Endothelial cell (in vitro differentiated cells): Measurements from ENCODE around the gene OR1F1. TPM values are rescaled to one million over a fixed set of nuclear protein-coding genes. Genes with fewer than 3 reads are reported as not detected.

Source experiments
- DNase-seq: peaks from one replicate; pipeline ENCODE4 v3.0.0; 2021; ENCODE audit warnings: low spot score
- H3K27ac Mint-ChIP-seq: one replicate; pipeline ENCODE4 v1.8.0; 2021; ENCODE audit warnings: mixed read lengths, inconsistent platforms; ENCODE audit not compliant: unreplicated experiment
- H3K27me3 Mint-ChIP-seq: one replicate; pipeline ENCODE4 v1.8.0; 2021; ENCODE audit warnings: mild to moderate bottlenecking, moderate library complexity, mixed read lengths, inconsistent platforms; ENCODE audit not compliant: unreplicated experiment
- H3K36me3 Mint-ChIP-seq: one replicate; pipeline ENCODE4 v1.8.0; 2021; ENCODE audit warnings: mild to moderate bottlenecking, low read depth, mixed read lengths, inconsistent platforms; ENCODE audit not compliant: unreplicated experiment
- H3K4me1 Mint-ChIP-seq: one replicate; pipeline ENCODE4 v1.8.0; 2021; ENCODE audit warnings: mild to moderate bottlenecking, mixed read lengths, inconsistent platforms; ENCODE audit not compliant: unreplicated experiment
- H3K4me3 Mint-ChIP-seq: one replicate; pipeline ENCODE4 v1.8.0; 2021; ENCODE audit warnings: mild to moderate bottlenecking, mixed read lengths, inconsistent platforms; ENCODE audit not compliant: unreplicated experiment
- H3K9me3 Mint-ChIP-seq: one replicate; pipeline ENCODE4 v1.8.0; 2021; ENCODE audit warnings: mixed read lengths, inconsistent platforms; ENCODE audit not compliant: unreplicated experiment
- CTCF ChIP-seq: fragments of 200-600 bp; sonication (generic); IDR thresholded peaks from one replicate; pipeline ENCODE4 v1.5.0; 2021; ENCODE audit warnings: antibody characterized with exemption; ENCODE audit not compliant: unreplicated experiment
- total RNA-seq: library from RNA; stranded (reverse); fragmentation: NEBNext Ultra II Directional; extraction: Animal tissue kit (Norgen Biotek cat#: 25700); gene quantifications from one replicate; pipeline ENCODE4 v1.2.1, GENCODE V29; 2021; ENCODE audit not compliant: unreplicated experiment

Gene OR1F1
- total RNA-seq, 1 donor from 2014 or later: not detected

DNA sequence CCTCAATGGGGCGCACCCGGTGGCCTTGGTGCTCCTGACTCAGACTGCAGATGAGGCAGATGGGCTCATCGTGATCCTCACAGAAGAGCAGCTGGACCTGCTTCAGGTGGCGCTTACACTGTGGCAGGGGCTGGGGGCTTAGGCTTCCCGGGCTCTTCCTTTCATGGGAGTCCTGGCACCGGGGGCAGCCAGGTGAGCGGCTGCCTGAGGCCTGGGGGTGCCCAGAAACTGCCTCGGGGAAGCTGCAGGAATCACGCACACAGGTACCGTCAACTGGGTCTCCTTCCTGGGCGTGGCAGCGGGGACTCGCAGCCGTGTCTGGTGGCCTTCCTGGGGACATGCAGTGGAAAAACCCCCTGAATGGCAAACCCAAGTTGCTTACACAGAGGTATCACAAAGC, 61.4 kb downstream of the OR1F1 start:
- no peak for TF ChIP-seq CTCF
- H3K4me3 Mint-ChIP-seq: no peak overlapping the region

GRCh38 chr16:3252967-3253366, 65.0 kb downstream of the OR1F1 start:
- Mint-ChIP-seq H3K27me3 (peaks cover 4% of the 10 kb centered on the region), H3K9me3 (peaks cover 3% of the 10 kb centered on the region), H3K4me1 (no peaks in the 10 kb centered on the region)

More for the DNA sequence above, 61.4 kb downstream of the OR1F1 start:
- peaks cover 6% of the 10 kb centered on the region for H3K27me3 Mint-ChIP-seq
- DNase-seq: no peak
- H3K4me1 Mint-ChIP-seq: no peaks in the 10 kb centered on the region
- peaks cover 10% of the 10 kb centered on the region for H3K36me3 Mint-ChIP-seq
- peaks cover 13% of the 10 kb centered on the region for H3K9me3 Mint-ChIP-seq
- no peak overlapping the region for H3K27ac Mint-ChIP-seq

DNA sequence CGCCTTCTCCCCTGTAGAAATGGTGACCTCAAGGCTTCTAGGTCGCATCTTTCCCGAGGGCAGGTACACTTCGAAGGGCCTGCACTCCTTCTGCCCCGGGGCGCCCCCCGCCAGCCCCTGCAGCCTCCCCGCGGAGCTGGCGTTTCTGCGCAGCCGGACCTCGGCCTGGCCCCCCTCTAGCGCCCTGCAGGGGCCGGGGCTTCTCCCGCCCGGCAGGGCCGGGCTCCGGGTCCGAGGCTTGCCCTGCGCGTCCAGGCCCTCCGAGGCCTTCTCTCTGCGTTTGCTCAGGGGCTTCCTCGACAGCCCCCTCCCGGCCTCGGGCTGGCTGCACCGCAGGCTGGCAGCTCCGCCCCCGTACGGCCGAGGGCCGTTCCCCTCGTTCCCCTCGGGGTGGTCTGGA, 66.3 kb downstream of the OR1F1 start:
- H3K9me3 Mint-ChIP-seq: peaks cover 3% of the 10 kb centered on the region
- H3K4me1 Mint-ChIP-seq: no peaks in the 10 kb centered on the region
- no peak overlapping the region for H3K4me3 Mint-ChIP-seq
- TF ChIP-seq CTCF: no peak
- H3K36me3 Mint-ChIP-seq: no peaks in the 10 kb centered on the region
- no peak for DNase-seq
- no peak overlapping the region for H3K27ac Mint-ChIP-seq
- H3K27me3 Mint-ChIP-seq: peaks cover 6% of the 10 kb centered on the region

More at GRCh38 chr16:3252967-3253366, 65.0 kb downstream of the OR1F1 start:
- TF ChIP-seq CTCF: no peak
- no peak for DNase-seq
- no peak overlapping the region for H3K4me3 Mint-ChIP-seq
- no peak overlapping the region for H3K27ac Mint-ChIP-seq
- H3K36me3 Mint-ChIP-seq: no peaks in the 10 kb centered on the region

Other genes starting within 250 kb of the OR1F1 start
- not detected for gene KREMEN2, start 223.9 kb upstream of the OR1F1 start, total RNA-seq
- 11.8 TPM for gene PAQR4, start 218.9 kb upstream of the OR1F1 start, total RNA-seq
- gene PKMYT1, start 207.8 kb upstream of the OR1F1 start, total RNA-seq: 12.2 TPM
- not detected for gene CLDN9, start 175.3 kb upstream of the OR1F1 start, total RNA-seq
- gene CLDN6, start 170.0 kb upstream of the OR1F1 start, total RNA-seq: 33.0 TPM
- 3.0 TPM for gene TNFRSF12A, start 167.8 kb upstream of the OR1F1 start, total RNA-seq
- 28.7 TPM for gene HCFC1R1, start 164.3 kb upstream of the OR1F1 start, total RNA-seq
- 22.9 TPM for gene THOC6, start 164.2 kb upstream of the OR1F1 start, total RNA-seq
- 0.13 TPM for gene BICDL2, start 151.3 kb upstream of the OR1F1 start, total RNA-seq
- 5.4 TPM for gene MMP25, start 141.6 kb upstream of the OR1F1 start, total RNA-seq
- gene IL32, start 122.6 kb upstream of the OR1F1 start, total RNA-seq: 1.7 TPM
- gene ZSCAN10, start 88.9 kb upstream of the OR1F1 start, total RNA-seq: 50.7 TPM
- 22.8 TPM for gene ZNF205, start 75.6 kb upstream of the OR1F1 start, total RNA-seq
- 10.1 TPM for gene ZNF213, start 53.2 kb upstream of the OR1F1 start, total RNA-seq
- gene ZNF200, start 47.0 kb downstream of the OR1F1 start, total RNA-seq: 13.4 TPM
- not detected for gene MEFV, start 68.4 kb downstream of the OR1F1 start, total RNA-seq
- 43.7 TPM for gene ZNF263, start 95.3 kb downstream of the OR1F1 start, total RNA-seq
- 2.6 TPM for gene TIGD7, start 117.2 kb downstream of the OR1F1 start, total RNA-seq
- gene ZNF75A, start 117.3 kb downstream of the OR1F1 start, total RNA-seq: 27.0 TPM
- gene OR2C1, start 167.7 kb downstream of the OR1F1 start, total RNA-seq: not detected
- 16.6 TPM for gene ZSCAN32, start 212.8 kb downstream of the OR1F1 start, total RNA-seq
- 10.3 TPM for gene ZNF174, start 213.0 kb downstream of the OR1F1 start, total RNA-seq